Measurements from ENCODE around the gene FEN1. TPM values are rescaled to one million over a fixed set of nuclear protein-coding genes. Genes with fewer than 3 reads are reported as not detected.

The FEN1 gene
- total RNA-seq, 1 experiment from 2014 or later = 118 TPM

- DNase-seq (ENCODE audit: low spot score) = no peak
Measured at GRCh38 chr11:61757213-61757862, 35.4 kb upstream of the FEN1 start.

DNA sequence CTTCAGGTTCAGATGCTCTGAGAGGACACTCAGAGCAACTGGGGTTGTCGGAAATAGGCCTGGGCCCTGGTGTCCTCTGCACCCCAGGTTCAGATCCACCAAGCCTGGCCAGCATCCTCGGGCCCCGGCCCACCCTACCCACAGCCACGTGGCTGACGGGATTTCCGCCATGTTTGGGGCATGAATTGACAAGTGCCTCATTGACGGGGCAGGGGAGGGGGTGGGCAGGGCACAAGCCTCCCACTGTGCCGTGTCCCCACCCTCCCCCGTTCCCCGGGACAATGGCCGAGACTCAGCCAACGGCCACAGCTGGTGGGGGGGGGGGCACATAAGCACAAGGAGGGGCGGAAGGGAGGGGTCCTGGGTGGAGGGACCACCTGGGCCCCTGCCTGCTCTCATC, 31.8 kb upstream of the FEN1 start:
- DNase-seq (ENCODE audit: low spot score) = no peak

DNA sequence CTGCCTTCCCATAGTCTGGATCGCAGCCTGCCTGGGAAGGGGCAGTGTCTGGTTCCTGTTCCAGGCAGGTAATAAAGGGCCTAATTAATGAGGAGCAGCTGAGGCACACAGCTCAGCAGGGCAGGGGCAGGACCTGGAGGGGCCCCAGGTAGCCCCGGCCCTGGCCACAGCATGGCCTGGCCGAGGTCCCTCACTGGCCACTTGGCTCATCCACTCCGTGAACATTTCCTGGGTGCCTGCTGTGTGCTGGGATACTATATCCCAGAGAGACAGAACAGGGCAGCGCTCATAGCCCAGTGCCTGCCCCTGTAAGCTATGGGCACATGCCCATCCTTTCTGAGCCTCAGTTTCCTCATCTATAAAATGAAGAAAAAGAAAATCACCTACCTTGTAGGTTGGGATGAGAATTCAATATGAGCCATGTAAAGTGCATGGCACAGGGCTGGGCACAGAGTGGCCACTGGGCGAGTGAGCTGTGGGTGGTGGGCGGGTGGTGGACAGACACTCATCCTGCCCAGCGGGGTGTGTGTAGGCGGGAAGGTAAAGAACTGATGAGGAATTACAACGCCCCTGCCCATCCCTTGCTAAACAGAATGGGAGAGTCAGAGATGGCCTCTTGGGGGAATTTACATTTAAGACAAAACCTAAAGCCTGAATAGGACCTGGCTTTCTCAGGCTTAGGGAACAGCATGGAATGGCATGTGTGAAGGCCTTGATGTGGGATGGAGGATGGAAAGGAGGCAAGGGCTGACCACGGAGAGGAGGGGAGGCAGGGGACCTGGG, 31.1 kb upstream of the FEN1 start:
- no peak for DNase-seq (ENCODE audit: low spot score)

- DNase-seq (ENCODE audit: low spot score) = no peak
Measured at GRCh38 chr11:61762223-61762615, 30.5 kb upstream of the FEN1 start.

DNA sequence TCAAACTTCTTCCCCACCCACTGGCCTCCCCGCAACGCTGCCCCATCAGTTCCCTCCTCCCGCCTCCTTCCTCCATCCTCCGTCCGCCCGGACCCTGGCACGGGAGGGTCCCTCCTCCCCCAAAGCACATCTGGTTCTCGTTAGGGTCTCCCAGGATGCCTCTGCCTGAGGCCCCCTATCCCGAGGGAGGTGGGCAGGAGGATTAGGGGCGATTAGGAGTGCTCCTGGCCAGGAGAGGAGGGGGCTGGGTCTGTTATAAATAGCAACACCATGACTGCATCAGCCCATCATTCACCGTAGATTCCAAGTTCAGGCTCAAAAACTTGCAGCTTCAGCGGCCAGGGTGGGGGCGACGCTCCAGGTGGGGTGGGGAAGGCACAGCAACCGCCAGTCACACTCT, 29.9 kb upstream of the FEN1 start:
- DNase-seq (ENCODE audit: low spot score) = no peak

DNA sequence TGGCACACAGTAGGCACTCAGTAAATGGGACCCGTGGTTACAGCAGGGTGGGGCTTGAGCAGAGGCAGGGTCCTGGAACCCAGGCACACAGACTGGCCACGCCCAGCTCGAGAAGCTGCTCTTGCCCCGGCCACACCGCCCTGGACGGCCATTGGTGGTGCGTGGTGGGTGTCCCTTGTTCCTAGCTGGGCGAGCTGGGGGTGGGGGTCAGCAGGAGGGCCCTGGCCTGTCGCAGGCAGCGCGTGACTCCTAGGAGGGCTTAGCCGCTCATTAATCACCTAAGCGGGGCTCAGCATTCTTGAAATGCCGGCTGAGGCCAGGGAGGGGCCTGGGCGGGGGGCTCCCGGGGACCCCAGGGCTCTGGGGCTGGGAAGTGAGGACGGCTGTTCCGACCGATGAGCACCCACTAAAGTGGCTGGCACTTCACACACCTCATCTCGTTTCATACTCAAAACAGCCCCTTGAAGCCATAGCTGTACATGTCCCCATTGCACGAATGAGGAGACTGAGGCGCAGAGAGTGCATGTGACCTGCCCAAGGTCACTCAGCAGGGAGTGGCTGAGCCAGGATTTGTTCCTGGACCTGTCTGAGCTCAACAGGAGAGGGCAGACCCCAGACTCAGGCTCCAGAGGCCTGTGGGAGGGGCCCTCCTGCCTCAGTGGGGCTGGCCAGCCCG, 28.6 kb upstream of the FEN1 start:
- DNase-seq (ENCODE audit: low spot score) = no peak

GRCh38 chr11:61764606-61765260, 28.0 kb upstream of the FEN1 start:
- DNase-seq (ENCODE audit: low spot score) = no peak

DNA sequence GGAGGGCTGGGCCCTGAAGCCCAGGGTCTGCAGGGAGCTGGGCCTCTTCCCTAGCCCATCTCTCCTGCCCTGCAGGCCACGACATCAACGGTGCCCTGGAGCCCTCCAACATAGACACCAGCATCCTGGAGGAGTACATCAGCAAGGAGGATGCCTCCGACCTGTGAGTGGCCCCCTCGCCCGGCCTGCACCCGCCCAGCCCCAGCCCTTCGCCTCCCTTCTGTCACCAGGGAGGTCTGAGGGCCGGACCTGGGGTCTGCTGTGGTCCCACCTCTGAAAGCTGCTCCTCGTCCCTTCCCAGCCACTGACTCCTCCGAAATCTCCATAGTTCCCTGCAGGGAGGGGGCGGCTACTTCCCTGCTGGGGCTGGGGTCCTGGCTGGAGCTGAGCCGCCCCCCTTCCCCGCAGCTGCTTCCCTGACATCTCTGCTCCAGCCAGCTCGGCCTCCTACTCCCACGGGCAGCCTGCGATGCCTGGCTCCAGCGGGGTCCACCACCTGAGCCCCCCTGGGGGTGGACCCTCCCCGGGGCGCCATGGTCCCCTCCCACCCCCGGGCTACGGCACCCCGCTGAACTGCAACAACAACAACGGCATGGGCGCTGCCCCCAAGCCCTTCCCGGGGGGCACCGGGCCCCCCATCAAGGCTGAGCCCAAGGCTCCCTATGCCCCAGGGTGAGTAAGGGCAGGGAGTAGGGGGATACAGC, 27.0 kb upstream of the FEN1 start:
- no peak for DNase-seq (ENCODE audit: low spot score)

- DNase-seq (ENCODE audit: low spot score) = peak; percentile 22
Measured at GRCh38 chr11:61766353-61766841, 26.3 kb upstream of the FEN1 start.

GRCh38 chr11:61768376-61769076, 24.2 kb upstream of the FEN1 start:
- no peak for DNase-seq (ENCODE audit: low spot score)

DNA sequence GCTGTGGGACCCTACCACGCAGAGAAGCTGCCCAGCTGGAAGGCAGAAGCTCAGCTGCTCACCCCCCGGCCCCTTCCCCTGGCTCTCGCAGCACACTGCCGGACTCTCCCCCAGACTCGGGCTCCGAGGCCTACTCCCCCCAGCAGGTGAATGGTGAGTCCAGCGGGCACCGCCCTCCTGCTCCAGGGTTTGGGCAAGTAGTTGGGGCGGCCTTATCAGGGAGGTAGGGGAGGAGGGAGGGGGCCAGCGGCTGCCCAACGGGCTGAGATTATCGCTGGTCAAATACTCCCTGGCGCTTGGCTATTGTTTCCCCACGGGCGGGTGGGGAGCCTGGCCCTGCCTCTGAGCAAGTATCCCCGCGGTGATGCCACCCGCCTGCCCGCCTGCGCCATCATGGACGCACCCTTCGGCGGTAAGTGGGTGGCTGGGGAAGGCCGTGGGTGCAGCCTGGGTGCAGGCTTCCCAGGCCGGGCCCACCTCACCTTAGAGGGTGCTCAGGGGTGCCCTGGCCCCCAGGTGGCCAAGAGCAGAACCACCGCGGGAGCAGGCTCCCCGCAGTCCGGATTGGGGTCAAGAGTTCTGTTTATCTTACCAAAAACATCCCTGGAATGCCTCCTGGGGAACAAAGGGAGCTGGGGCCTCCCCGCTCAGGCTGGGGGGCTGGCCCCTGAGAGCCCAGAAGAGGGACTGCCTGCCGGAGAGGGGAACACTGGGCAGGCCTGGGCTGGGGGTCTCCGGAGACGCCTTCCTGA, 23.4 kb upstream of the FEN1 start:
- no peak for DNase-seq (ENCODE audit: low spot score)

DNA sequence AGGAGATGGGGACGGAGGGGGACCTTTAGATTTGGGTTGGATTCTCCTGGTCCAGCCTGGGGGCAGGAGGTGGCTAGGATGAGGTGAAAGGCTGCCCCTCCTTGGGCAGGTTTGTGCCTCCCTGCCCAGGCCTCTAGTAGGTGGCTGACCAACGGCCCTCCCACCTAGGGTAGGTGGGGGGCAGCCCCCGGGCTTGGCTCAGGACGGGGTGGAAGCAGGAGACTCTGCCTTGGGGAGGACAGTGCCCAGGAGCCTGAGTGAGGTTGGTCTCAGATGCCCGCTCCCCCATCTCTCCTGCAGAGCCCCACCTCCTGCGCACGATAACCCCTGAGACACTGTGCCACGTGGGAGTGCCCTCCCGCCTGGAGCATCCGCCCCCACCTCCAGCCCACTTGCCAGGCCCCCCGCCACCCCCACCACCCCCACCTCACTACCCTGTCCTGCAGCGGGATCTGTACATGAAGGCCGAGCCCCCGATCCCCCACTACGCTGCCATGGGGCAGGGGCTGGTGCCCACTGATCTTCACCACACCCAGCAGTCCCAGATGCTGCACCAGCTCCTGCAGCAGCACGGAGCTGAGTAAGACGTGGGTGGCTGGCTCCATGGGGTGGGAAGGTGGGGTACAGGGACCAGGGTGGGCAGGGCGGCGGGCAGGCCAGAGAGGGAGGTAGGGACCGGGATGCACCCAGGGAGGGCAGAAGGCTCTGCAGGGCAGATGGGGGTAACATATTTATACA, 22.6 kb upstream of the FEN1 start:
- DNase-seq (ENCODE audit: low spot score) = no peak

DNA sequence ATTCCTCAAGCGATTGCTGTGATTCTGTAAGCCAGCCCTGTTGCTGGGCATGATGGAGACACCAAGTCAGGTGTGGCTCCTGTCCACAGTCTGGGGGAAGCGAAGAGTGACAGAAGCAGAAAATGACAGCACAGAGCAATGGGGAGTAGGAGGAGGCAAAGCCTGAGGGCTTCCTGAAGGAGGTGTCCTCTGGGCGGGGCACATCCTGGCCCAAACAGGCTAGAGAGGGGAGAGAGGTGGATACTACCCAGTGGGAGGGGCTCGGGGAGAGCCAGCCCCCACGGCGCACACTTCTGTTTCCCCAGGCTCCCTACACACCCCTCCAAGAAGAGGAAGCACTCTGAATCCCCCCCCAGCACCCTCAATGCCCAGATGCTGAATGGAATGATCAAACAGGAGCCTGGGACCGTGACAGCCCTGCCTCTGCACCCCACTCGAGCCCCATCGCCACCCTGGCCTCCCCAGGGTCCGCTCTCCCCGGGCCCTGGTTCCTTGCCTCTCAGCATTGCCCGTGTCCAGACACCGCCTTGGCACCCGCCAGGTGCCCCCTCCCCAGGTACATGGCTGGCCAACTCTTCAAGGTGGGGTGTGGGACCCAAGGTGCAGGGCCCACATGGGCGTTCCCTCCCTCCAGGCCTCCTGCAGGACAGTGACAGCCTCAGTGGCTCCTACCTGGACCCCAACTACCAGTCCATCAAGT, 21.4 kb upstream of the FEN1 start:
- DNase-seq (ENCODE audit: low spot score) = no peak

GRCh38 chr11:61771985-61772455, 20.7 kb upstream of the FEN1 start:
- no peak for DNase-seq (ENCODE audit: low spot score)

GRCh38 chr11:61773356-61773755, 19.4 kb upstream of the FEN1 start:
- DNase-seq (ENCODE audit: low spot score) = no peak

GRCh38 chr11:61773809-61774208, 18.9 kb upstream of the FEN1 start:
- no peak for DNase-seq (ENCODE audit: low spot score)

DNA sequence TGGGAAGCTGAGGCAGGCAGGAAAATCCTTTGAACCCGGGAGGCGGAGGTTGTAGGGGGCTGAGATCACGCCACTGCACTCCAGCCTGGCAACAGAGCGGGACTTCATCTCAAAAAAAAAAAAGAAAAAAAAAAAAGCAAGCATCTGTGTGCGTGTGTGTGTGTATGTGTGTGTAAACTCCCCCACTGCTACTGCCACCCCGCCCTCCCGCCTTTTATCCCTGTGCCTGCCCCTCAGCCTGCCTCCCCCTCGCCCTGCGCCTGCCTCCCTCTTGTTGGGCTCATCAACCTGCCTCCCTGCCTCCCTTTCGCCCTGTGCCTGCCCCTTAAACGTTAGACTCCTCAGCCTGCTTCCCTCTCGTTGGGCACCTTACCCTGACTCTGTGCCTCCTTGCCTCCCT, 18.3 kb upstream of the FEN1 start:
- DNase-seq (ENCODE audit: low spot score) = no peak

GRCh38 chr11:61775106-61775505, 17.6 kb upstream of the FEN1 start:
- no peak for DNase-seq (ENCODE audit: low spot score)

Measured in H4 (cell line).